Osteoblast (primary cell): ENCODE data around the gene SH3PXD2B. TPM values are rescaled to one million over a fixed set of nuclear protein-coding genes. Genes with fewer than 3 reads are reported as not detected.

Source experiments
- DNase-seq: peaks from one replicate; pipeline ENCODE4 v3.0.0; 2011; ENCODE audit warnings: low spot score, mixed read lengths; ENCODE audit not compliant: insufficient read length; ENCODE audit errors: missing footprints
- H2AFZ ChIP-seq: 2 replicates; pipeline ENCODE4 v1.6.0; 2011; ENCODE audit warnings: mild to moderate bottlenecking, low read length
- H3K27ac ChIP-seq: 2 replicates; pipeline ENCODE4 v1.5.1; 2011; ENCODE audit warnings: mild to moderate bottlenecking, low read depth, low read length, moderate library complexity
- H3K27me3 ChIP-seq: 2 replicates; pipeline ENCODE4 v1.6.0; 2012; ENCODE audit warnings: mild to moderate bottlenecking, control low read depth, inconsistent platforms, low read length, moderate library complexity; ENCODE audit not compliant: insufficient read depth
- H3K36me3 ChIP-seq: 2 replicates; pipeline ENCODE4 v1.5.1; 2011; ENCODE audit warnings: mild to moderate bottlenecking, low read length, control low read depth, moderate library complexity; ENCODE audit not compliant: insufficient read depth
- H3K4me1 ChIP-seq: 2 replicates; pipeline ENCODE4 v1.5.1; 2011; ENCODE audit warnings: mild to moderate bottlenecking, low read length, control low read depth, moderate library complexity; ENCODE audit not compliant: insufficient read depth
- H3K4me2 ChIP-seq: 2 replicates; pipeline ENCODE4 v1.6.0; 2011; ENCODE audit warnings: mild to moderate bottlenecking, low read length; ENCODE audit not compliant: insufficient read depth
- H3K4me3 ChIP-seq: fragments of 200-600 bp; sonication (generic); 3 replicates; pipeline ENCODE4 v1.5.1; 2012; ENCODE audit warnings: mild to moderate bottlenecking, low read length, inconsistent platforms; ENCODE audit not compliant: insufficient read depth
- H3K79me2 ChIP-seq: 2 replicates; pipeline ENCODE4 v1.6.0; 2012; ENCODE audit warnings: mild to moderate bottlenecking, low read length, control low read depth, inconsistent platforms; ENCODE audit not compliant: insufficient read depth
- H3K9me3 ChIP-seq: 2 replicates; pipeline ENCODE4 v1.5.1; 2011; ENCODE audit warnings: low read depth, low read length, control low read depth
- H4K20me1 ChIP-seq: 2 replicates; pipeline ENCODE4 v1.6.0; 2012; ENCODE audit warnings: mild to moderate bottlenecking, low read length, control low read depth; ENCODE audit not compliant: insufficient read depth
- CTCF ChIP-seq: IDR thresholded peaks from 2 replicates; pipeline ENCODE4 v1.5.1; 2011; ENCODE audit warnings: mild to moderate bottlenecking, low read depth, low read length, moderate library complexity; ENCODE audit errors: extremely low read depth
- total RNA-seq: library from RNA; depleted of rRNA; stranded (reverse); fragments of >200 nt; gene quantifications from 2 replicates; pipeline ENCODE4 v1.2.3, GENCODE V29; 2012

SH3PXD2B gene
- total RNA-seq, 1 donor = 58.3 TPM

GRCh38 chr5:172281346-172281745, 173.0 kb downstream of the SH3PXD2B start:
- no peak for TF ChIP-seq CTCF
- H3K4me1 ChIP-seq = peaks cover 24% of the 10 kb centered on the region
- H3K27me3 ChIP-seq = no peaks in the 10 kb centered on the region
- no peak for DNase-seq
- H2AFZ ChIP-seq = no peak overlapping the region
- peak overlapping the region; percentile 95 for H3K4me3 ChIP-seq
- peak overlapping the region; percentile 81 for H3K4me2 ChIP-seq
- H3K36me3 ChIP-seq = no peaks in the 10 kb centered on the region
- H3K27ac ChIP-seq = peak overlapping the region; percentile 78
- H3K9me3 ChIP-seq = no peaks in the 10 kb centered on the region
- H4K20me1 ChIP-seq = peaks cover 41% of the 10 kb centered on the region
- peaks cover 69% of the 10 kb centered on the region for H3K79me2 ChIP-seq

- peak overlapping the region; percentile 81 for H3K4me2 ChIP-seq
- TF ChIP-seq CTCF = no peak
- DNase-seq = no peak
- H3K4me3 ChIP-seq = peak overlapping the region; percentile 95
- peaks cover 44% of the 10 kb centered on the region for H4K20me1 ChIP-seq
- H3K27me3 ChIP-seq = no peaks in the 10 kb centered on the region
- H3K27ac ChIP-seq = peak overlapping the region; percentile 78
- no peaks in the 10 kb centered on the region for H3K36me3 ChIP-seq
- H2AFZ ChIP-seq = no peak overlapping the region
- H3K4me1 ChIP-seq = peaks cover 27% of the 10 kb centered on the region
- peaks cover 74% of the 10 kb centered on the region for H3K79me2 ChIP-seq
- H3K9me3 ChIP-seq = no peaks in the 10 kb centered on the region
Measured at GRCh38 chr5:172280929-172281328, 173.4 kb downstream of the SH3PXD2B start.

- no peak for DNase-seq
- Histone ChIP-seq H3K4me3 (no peak overlapping the region), H2AFZ (no peak overlapping the region), H3K27me3 (no peaks in the 10 kb centered on the region), H3K4me1 (peaks cover 30% of the 10 kb centered on the region), H3K27ac (no peak overlapping the region), H4K20me1 (peaks cover 50% of the 10 kb centered on the region), H3K36me3 (no peaks in the 10 kb centered on the region), H3K4me2 (no peak overlapping the region), H3K79me2 (peaks cover 80% of the 10 kb centered on the region), H3K9me3 (no peaks in the 10 kb centered on the region)
- no peak for TF ChIP-seq CTCF
Measured at GRCh38 chr5:172280317-172280716, 174.0 kb downstream of the SH3PXD2B start.

- Histone ChIP-seq H3K36me3 (no peaks in the 10 kb centered on the region), H3K27ac (no peak overlapping the region), H4K20me1 (peaks cover 61% of the 10 kb centered on the region), H3K27me3 (no peaks in the 10 kb centered on the region), H3K4me3 (no peak overlapping the region), H3K4me2 (no peak overlapping the region), H3K4me1 (peaks cover 29% of the 10 kb centered on the region), H3K9me3 (no peaks in the 10 kb centered on the region), H3K79me2 (peaks cover 98% of the 10 kb centered on the region), H2AFZ (no peak overlapping the region)
- no peak for DNase-seq
- TF ChIP-seq CTCF = no peak
Measured at GRCh38 chr5:172278356-172278755, 176.0 kb downstream of the SH3PXD2B start.
